Parathyroid adenoma (tissue), 2 donors: ENCODE data around the gene ACOT7.
"Not testable (repeated sequence)": the region's sequence is repeated elsewhere in the genome, so short reads cannot be mapped to it uniquely, and the experiment has no call there.

ENCODE experiments used
- H2AFZ ChIP-seq: fragments of 300-600 bp; sonication (generic); one replicate; pipeline ENCODE4 v1.7.0; 2017; ENCODE audit warnings: antibody characterized with exemption, mild to moderate bottlenecking
- H3K27ac ChIP-seq: fragments of 300-600 bp; sonication (generic); one replicate; pipeline ENCODE4 v1.7.0; 2017
- H3K27me3 ChIP-seq: fragments of 300-600 bp; sonication (generic); one replicate; pipeline ENCODE4 v1.7.0; 2017; ENCODE audit warnings: low read length; ENCODE audit not compliant: control insufficient read depth, insufficient read depth
- H3K36me3 ChIP-seq: fragments of 300-600 bp; sonication (generic); one replicate; pipeline ENCODE4 v1.7.0; 2017; ENCODE audit warnings: low read length; ENCODE audit not compliant: control insufficient read depth, insufficient read depth
- H3K4me1 ChIP-seq: fragments of 300-600 bp; sonication (generic); one replicate; pipeline ENCODE4 v1.7.0; 2017; ENCODE audit warnings: control low read depth
- H3K4me2 ChIP-seq: fragments of 300-600 bp; sonication (generic); one replicate; pipeline ENCODE4 v1.7.0; 2017; ENCODE audit warnings: low read length
- H3K4me3 ChIP-seq: fragments of 300-600 bp; sonication (generic); one replicate; pipeline ENCODE4 v1.7.0; 2017; ENCODE audit warnings: low read depth, low read length
- H3K79me2 ChIP-seq: fragments of 300-600 bp; sonication (generic); one replicate; pipeline ENCODE4 v1.7.0; 2017; ENCODE audit warnings: control low read depth
- H3K9ac ChIP-seq: fragments of 300-600 bp; sonication (generic); one replicate; pipeline ENCODE4 v1.7.0; 2017; ENCODE audit warnings: mild to moderate bottlenecking
- H3K9me3 ChIP-seq: fragments of 300-600 bp; sonication (generic); one replicate; pipeline ENCODE4 v1.7.0; 2017; ENCODE audit warnings: low read length; ENCODE audit not compliant: control insufficient read depth
- TF ChIP-seq, protein P1 (sequence below): fragments of 300-600 bp; sonication (generic); IDR thresholded peaks from one replicate; pipeline ENCODE4 v1.7.0; 2017; ENCODE audit warnings: antibody characterized with exemption, mild to moderate bottlenecking
- donor health status: primary hyperparathyroidism.

Gene ACOT7

DNA sequence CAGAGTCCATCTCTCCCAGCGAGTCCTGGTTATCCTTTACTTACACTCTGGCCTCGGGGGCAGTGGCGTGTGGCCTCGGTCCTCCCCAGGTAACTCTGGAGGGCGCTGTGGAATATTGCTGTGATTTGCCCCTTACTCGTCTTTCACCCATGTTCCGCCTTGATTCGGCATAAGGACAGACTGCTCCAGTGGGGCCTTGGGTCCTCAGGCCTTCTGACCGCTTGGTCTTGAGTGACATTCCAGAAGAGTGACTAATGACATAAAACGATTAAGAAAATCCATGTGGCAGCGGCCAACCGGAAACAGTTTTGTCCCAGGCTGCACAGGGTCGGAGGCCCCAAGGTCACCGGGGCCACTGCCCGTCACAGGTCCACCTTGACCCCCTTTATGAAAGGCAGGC is 168.8 kb downstream of the ACOT7 start:
- no peaks in the 10 kb centered on the region for H3K27me3 ChIP-seq
- no peak overlapping the region for H3K27ac ChIP-seq
- H3K4me3 ChIP-seq = no peak overlapping the region
- no peaks in the 10 kb centered on the region for H3K4me1 ChIP-seq
- TF ChIP-seq, protein P1, sequence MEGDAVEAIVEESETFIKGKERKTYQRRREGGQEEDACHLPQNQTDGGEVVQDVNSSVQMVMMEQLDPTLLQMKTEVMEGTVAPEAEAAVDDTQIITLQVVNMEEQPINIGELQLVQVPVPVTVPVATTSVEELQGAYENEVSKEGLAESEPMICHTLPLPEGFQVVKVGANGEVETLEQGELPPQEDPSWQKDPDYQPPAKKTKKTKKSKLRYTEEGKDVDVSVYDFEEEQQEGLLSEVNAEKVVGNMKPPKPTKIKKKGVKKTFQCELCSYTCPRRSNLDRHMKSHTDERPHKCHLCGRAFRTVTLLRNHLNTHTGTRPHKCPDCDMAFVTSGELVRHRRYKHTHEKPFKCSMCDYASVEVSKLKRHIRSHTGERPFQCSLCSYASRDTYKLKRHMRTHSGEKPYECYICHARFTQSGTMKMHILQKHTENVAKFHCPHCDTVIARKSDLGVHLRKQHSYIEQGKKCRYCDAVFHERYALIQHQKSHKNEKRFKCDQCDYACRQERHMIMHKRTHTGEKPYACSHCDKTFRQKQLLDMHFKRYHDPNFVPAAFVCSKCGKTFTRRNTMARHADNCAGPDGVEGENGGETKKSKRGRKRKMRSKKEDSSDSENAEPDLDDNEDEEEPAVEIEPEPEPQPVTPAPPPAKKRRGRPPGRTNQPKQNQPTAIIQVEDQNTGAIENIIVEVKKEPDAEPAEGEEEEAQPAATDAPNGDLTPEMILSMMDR = no peak
- H2AFZ ChIP-seq = no peak overlapping the region
- no peaks in the 10 kb centered on the region for H3K36me3 ChIP-seq
- no peaks in the 10 kb centered on the region for H3K79me2 ChIP-seq
- H3K9me3 ChIP-seq = no peaks in the 10 kb centered on the region
- no peak overlapping the region for H3K9ac ChIP-seq
- no peak overlapping the region for H3K4me2 ChIP-seq

DNA sequence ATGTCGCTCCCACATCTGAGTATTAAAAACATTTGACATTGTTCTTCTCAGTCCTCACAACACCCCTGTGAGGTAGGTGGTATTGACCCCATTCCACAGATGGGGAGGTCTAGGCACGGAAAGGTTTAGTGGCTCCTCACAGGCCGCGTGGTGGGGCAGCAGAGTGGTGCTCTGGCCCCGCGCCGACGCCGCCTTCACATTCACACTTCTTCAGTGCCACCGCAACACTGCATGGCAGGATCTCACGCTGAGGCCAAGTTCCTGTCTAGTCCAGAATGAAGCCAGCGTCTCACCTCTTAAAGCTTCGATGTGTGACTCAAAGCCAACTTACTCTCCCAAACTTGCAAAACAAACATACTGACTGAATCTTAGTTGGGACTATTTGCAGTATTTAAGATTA is 169.9 kb downstream of the ACOT7 start:
- Histone ChIP-seq H2AFZ (no peak overlapping the region), H3K9ac (no peak overlapping the region), H3K9me3 (no peaks in the 10 kb centered on the region), H3K27ac (no peak overlapping the region), H3K4me3 (no peak overlapping the region), H3K79me2 (no peaks in the 10 kb centered on the region), H3K36me3 (no peaks in the 10 kb centered on the region), H3K4me2 (no peak overlapping the region), H3K4me1 (no peaks in the 10 kb centered on the region), H3K27me3 (no peaks in the 10 kb centered on the region)
- TF ChIP-seq, protein P1 = no peak

DNA sequence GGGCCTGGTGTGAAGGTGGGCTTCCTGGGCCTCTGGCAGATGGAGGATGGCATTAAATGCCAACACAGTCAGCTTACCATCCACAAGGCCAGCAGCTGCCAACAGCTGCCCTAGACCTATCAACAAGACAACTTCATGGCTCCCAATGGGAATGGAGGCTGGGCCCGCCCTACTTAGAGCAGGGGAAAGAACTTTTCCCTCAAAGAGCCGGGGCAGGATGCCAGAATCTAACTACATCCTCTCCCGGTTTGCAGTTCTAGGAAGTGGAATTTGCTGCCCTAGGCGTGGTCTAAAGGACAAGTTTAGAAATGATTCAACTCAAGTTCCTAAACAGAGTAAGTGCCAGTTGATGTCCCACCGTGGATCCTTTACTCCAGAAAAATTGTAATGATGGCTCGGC is 170.9 kb downstream of the ACOT7 start:
- H3K27me3 ChIP-seq = no peaks in the 10 kb centered on the region
- peak overlapping the region; percentile 60 for H3K27ac ChIP-seq
- H2AFZ ChIP-seq = no peak overlapping the region
- no peaks in the 10 kb centered on the region for H3K4me1 ChIP-seq
- TF ChIP-seq, protein P1 = no peak
- no peaks in the 10 kb centered on the region for H3K79me2 ChIP-seq
- H3K9me3 ChIP-seq = no peaks in the 10 kb centered on the region
- H3K36me3 ChIP-seq = no peaks in the 10 kb centered on the region
- no peak overlapping the region for H3K9ac ChIP-seq
- H3K4me3 ChIP-seq = no peak overlapping the region
- H3K4me2 ChIP-seq = no peak overlapping the region

DNA sequence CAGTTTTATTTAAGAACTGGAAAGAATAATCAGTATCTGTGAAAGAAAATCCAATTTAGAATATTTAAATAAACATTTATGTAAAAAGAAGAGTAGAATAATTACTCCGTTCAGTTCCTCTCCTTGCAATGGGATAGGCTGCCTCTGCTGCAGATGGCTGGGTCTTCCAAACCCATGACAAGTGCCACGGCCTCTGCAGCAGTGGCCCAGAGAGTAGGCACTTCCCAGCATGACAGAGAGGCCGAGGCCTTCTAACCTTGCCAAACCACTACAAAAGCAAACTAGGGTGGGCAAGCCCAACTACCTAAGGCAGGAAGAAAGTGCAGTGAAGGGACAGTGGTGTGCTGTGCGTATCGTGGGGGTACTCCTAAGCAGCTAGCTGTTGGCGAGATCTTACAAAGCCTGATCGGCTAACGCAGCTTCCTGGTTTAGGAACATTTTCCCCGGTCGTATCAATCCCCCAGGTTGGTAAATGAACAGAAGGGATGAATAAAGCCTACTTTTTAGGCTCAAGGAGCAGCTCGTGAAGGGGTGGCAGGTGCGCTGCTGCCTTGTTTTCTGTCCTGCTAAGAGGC is 172.3 kb downstream of the ACOT7 start:
- Histone ChIP-seq H3K9me3 (no peaks in the 10 kb centered on the region), H3K27ac (no peak overlapping the region), H3K4me3 (no peak overlapping the region), H3K36me3 (no peaks in the 10 kb centered on the region), H3K27me3 (no peaks in the 10 kb centered on the region), H3K4me2 (no peak overlapping the region), H2AFZ (no peak overlapping the region), H3K4me1 (no peaks in the 10 kb centered on the region), H3K9ac (no peak overlapping the region), H3K79me2 (no peaks in the 10 kb centered on the region)
- TF ChIP-seq, protein P1 = no peak

DNA sequence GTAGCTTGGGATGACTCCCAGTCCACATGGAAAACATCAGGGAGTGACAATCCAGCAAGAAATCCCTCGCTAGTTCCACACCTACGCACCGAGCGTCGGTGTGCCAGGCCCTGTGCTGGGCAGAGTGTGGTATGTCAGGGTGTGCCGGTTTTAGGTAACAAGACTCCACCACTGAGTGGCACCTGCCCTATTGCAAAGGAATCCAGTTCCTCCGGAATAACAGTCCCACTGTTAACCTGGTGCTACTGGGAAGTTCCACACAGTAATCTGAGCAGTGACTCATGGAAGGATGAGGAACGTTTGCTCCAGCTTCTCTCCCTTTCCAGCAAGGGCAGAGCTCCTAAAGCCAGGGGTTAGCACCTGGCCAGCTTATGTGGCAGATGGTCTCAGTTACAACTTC is 173.3 kb downstream of the ACOT7 start:
- Histone ChIP-seq H3K4me2 (no peak overlapping the region), H3K4me1 (no peaks in the 10 kb centered on the region), H3K9ac (no peak overlapping the region), H3K27ac (no peak overlapping the region), H3K79me2 (no peaks in the 10 kb centered on the region), H3K4me3 (no peak overlapping the region), H2AFZ (no peak overlapping the region), H3K27me3 (no peaks in the 10 kb centered on the region), H3K36me3 (no peaks in the 10 kb centered on the region), H3K9me3 (no peaks in the 10 kb centered on the region)
- TF ChIP-seq, protein P1 = no peak

DNA sequence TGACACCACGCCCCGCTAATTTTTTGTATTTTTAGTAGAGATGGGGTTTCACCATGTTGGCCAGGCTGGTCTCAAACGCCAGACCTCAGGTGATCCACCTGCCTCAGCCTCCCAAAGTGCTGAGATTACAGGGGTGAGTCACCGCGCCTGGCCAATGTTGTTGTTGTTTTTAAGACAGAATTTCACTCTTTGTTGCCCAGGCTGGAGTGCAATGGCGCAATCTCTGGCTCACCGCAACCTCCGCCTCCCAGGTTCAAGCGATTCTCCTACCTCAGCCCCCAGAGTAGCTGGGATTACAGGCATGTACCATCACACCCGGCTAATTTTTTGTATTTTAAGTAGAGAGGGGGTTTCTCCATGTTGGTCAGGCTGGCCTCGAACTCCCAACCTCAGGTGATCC is 173.9 kb downstream of the ACOT7 start:
- not testable (repeated sequence) for H3K9ac ChIP-seq, H3K27ac ChIP-seq, H3K4me1 ChIP-seq, H3K36me3 ChIP-seq, H3K4me2 ChIP-seq, H2AFZ ChIP-seq, H3K4me3 ChIP-seq, H3K9me3 ChIP-seq, H3K79me2 ChIP-seq, H3K27me3 ChIP-seq
